IPS DF 19.7 (cell line): ENCODE data around the gene CNTN6.

Experiments used
- DNase-seq: peaks from one replicate; pipeline ENCODE4 v3.0.0-alpha.2; 2013; ENCODE audit warnings: low read depth, low spot score

Gene CNTN6

DNA sequence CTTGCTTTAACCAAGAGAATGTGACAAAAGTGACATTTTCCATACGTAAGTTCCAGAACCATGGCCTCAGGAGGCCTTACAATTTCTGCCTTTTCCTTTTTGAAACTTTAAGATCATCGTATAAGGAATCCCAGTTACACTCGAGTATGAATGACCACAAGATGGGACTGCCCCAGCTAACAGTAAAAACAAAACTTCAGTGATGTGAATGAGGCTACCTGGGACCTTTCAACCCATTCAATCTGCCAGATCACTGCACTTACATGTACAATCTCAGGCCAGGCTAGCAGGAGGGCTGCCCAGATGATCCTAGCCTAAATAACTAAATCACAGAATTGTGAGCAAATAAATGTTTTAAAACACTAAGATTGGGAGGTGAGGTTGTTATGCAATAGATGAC is 328.8 kb downstream of the CNTN6 start:
- DNase-seq, result no peak

DNA sequence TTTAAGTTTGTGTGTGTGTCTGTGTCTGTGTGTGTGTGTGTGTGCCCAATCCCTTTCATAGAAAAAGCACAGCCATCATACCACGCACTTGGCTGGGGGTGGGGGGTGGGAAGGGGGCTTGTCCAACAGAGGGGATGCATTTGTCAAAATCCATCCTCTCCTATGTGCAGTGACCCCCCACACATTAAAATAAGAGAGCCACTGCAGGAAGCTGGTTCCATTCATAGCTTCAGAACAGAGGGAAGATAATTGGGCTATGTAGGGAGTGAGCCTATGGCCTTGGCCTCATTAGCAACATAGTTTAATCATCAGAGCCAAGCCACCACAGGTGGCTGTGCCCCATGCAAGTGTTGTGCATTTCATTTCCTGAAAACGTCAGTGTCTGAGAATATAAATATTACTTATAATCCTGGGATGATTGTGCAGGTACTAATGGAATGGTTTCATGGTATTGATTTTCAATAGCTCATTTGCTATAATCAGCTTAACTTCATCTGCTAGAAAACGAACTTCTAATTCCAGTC is 330.8 kb downstream of the CNTN6 start:
- no peak for DNase-seq

DNA sequence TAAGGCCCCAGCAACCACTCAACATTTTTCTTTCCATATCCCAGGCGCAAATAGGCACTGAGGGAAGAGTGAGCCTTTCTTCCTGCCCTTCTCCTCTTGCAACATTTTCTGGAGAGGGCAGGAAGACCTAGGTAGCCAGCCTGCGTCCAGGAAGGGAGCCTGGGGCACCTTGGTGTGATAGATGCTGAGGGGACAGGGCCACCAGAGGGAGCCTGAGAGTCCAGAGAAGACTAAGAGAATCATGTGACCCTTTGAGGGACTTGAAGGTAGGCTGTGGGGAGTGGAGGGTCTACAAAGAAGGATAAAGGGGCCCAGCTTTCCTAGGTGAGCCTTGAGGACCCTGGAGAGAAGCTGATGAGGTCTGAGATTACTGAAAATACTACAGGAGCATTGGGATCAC is 346.6 kb downstream of the CNTN6 start:
- no peak for DNase-seq

DNA sequence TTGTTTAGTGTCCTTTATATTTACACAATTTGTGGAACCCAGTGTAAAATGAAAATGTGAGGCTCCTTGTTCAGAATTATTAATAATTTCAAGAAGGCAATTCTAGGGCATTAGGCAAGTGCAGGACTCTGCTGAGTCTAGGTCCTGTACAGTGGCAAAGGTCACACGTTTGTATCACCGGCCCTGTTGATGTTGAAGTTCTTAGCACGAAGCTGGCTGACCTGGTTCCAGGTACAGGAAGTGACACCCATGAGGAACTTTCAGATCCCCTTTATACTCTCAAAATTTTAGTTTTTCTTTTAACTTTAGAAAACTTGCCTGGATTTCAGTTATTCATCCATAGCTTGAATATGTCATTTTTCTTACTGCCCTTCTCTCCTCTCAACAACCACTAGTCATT is 349.4 kb downstream of the CNTN6 start:
- DNase-seq, result no peak

DNA sequence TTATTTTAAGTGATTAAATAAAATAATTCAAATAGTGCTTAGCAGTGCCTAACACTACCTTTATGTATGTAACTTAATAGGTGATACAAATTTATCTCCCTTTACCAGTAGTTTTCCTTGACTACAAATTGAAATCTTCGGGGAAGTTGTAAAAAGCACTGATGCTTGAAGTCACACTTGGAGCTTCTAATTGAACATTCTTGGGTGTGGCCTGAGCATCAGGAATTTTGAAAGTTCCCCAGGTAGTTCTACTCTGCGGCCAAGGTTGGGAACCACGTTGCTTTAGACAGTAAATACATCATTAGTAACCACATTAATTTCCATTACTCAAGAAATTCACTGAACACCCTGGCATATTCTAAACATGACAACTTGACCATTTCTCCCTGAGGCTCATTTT is 351.4 kb downstream of the CNTN6 start:
- DNase-seq, result no peak

DNA sequence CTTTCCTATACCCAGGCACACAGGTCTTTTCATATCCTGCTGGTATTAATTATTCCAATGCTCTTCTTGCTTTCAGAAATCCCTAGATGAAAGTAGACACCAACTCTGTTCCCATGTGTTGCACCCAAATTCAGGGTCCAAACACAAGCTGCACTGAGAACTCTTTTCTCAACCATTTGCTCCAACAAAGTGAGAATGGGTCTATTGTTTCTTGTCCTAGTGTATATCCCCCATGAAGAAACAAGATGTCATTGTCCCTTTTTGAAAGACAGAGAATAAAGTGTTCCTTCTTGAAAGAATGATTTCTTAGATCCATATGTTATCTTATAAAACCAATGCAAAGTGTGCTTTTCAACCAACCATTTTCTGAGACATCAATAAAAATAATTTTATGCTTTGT is 353.7 kb downstream of the CNTN6 start:
- no peak for DNase-seq

DNA sequence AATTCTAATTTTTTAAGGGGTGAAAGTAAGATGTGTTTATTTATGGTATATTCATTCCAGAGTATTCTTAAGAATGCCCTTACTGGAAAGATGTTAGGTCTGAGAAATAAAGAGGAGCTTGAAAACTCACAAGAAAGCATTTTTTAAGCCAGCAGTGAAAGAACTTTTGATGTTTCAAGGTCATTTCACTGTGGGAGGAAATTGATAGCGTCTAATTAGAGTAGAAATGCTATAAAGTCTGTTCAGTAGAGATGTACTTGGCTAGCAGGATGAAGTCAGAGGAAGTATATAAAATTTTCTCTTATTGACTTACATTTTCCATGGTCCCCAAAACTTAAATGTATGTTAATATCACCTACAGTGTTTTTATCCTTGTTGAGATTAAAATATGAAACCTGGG is 354.6 kb downstream of the CNTN6 start:
- no peak for DNase-seq

DNA sequence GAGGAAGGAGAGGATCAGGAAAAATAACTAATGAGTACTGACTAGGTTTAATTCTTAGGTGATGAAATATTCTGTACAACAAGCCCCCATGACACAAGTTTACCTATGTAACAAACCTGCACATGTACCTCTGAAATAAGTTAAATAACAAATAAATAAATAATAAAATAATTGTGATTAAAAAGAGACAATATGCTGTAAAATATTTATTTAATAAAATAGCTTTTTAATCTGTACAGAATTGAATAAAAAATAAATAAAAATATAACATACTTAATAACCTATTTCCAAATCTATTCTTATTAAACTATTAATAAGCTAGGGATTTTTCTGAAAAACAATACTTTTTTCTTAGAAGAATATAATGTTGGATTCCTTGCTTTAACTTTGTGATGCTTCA is 355.6 kb downstream of the CNTN6 start:
- DNase-seq, result no peak
